ENCODE results near the gene GAK.

The GAK gene

GRCh38 chr4:907691-908425, 24.3 kb downstream of the GAK start:
- no peak for DNase-seq (ENCODE audit: low read depth in 3 of 3)

GRCh38 chr4:907103-907400, 25.1 kb downstream of the GAK start:
- no peak for DNase-seq (ENCODE audit: low read depth in 3 of 3)

GRCh38 chr4:906339-907102, 25.6 kb downstream of the GAK start:
- no peak for DNase-seq (ENCODE audit: low read depth in 3 of 3)

GRCh38 chr4:905485-906338, 26.4 kb downstream of the GAK start:
- DNase-seq (ENCODE audit: low read depth in 3 of 3), result no peak

- no peak for DNase-seq (ENCODE audit: low read depth in 3 of 3)
Measured at GRCh38 chr4:903066-904046, 28.8 kb downstream of the GAK start.

GRCh38 chr4:901192-901910, 30.8 kb downstream of the GAK start:
- DNase-seq (ENCODE audit: low read depth in 3 of 3), result no peak

GRCh38 chr4:900721-901120, 31.4 kb downstream of the GAK start:
- DNase-seq (ENCODE audit: low read depth in 3 of 3), result no peak

- DNase-seq (ENCODE audit: low read depth in 3 of 3), result no peak
Measured at GRCh38 chr4:900073-900472, 32.0 kb downstream of the GAK start.

GRCh38 chr4:899556-899906, 32.6 kb downstream of the GAK start:
- no peak for DNase-seq (ENCODE audit: low read depth in 3 of 3)

GRCh38 chr4:898869-899555, 33.1 kb downstream of the GAK start:
- DNase-seq (ENCODE audit: low read depth in 3 of 3), result no peak

GRCh38 chr4:898123-898522, 34.0 kb downstream of the GAK start:
- no peak for DNase-seq (ENCODE audit: low read depth in 3 of 3)

- DNase-seq (ENCODE audit: low read depth in 3 of 3), result no peak
Measured at GRCh38 chr4:896630-897029, 35.5 kb downstream of the GAK start.

- DNase-seq (ENCODE audit: low read depth in 3 of 3), result no peak
Measured at GRCh38 chr4:896216-896615, 35.9 kb downstream of the GAK start.

- no peak for DNase-seq (ENCODE audit: low read depth in 3 of 3)
Measured at GRCh38 chr4:895596-895995, 36.5 kb downstream of the GAK start.

- no peak for DNase-seq (ENCODE audit: low read depth in 3 of 3)
Measured at GRCh38 chr4:893995-894705, 38.0 kb downstream of the GAK start.

GRCh38 chr4:893276-893994, 38.7 kb downstream of the GAK start:
- no peak for DNase-seq (ENCODE audit: low read depth in 3 of 3)

GRCh38 chr4:892780-893179, 39.3 kb downstream of the GAK start:
- DNase-seq (ENCODE audit: low read depth in 3 of 3), result no peak

GRCh38 chr4:891747-892146, 40.4 kb downstream of the GAK start:
- DNase-seq (ENCODE audit: low read depth in 3 of 3), result no peak

Data from stimulated activated CD4-positive, alpha-beta T cell treated with anti-CD3 and anti-CD28 coated beads, TNF-alpha, amount 100 ng/mL, for 4 hours (primary cell).